Immature natural killer cell (primary cell): ENCODE measurements around the gene NXPH1. TPM values are rescaled to one million over a fixed set of nuclear protein-coding genes. Genes with fewer than 3 reads are reported as not detected.

Source experiments
- DNase-seq, 3 donors: peaks; one replicate each; pipeline ENCODE4 v3.0.0; 2022; ENCODE audit warnings: mixed read lengths in 1 of 3
- H3K27ac Mint-ChIP-seq, 6 donors: one replicate each; pipeline ENCODE4 v1.8.0; 2020; ENCODE audit warnings: mixed read lengths in 6 of 6, mild to moderate bottlenecking in 5 of 6, inconsistent platforms in 4 of 6, moderate library complexity in 3 of 6
- H3K27me3 Mint-ChIP-seq, 3 donors: one replicate each; pipeline ENCODE4 v1.8.0; 2020 to 2021; ENCODE audit warnings: low read depth in 3 of 3, mild to moderate bottlenecking in 3 of 3, mixed read lengths in 3 of 3, moderate library complexity in 3 of 3, inconsistent platforms in 1 of 3
- H3K36me3 Mint-ChIP-seq, 3 donors: one replicate each; pipeline ENCODE4 v1.8.0; 2020; ENCODE audit warnings: mixed read lengths in 3 of 3, inconsistent platforms in 2 of 3, mild to moderate bottlenecking in 2 of 3
- H3K4me1 Mint-ChIP-seq, 2 donors: one replicate each; pipeline ENCODE4 v1.8.0; 2020; ENCODE audit warnings: inconsistent platforms in 2 of 2, mild to moderate bottlenecking in 2 of 2, mixed read lengths in 2 of 2, moderate library complexity in 1 of 2
- H3K4me3 Mint-ChIP-seq, 5 donors: one replicate each; pipeline ENCODE4 v1.8.0; 2020; ENCODE audit warnings: mild to moderate bottlenecking in 5 of 5, mixed read lengths in 5 of 5, inconsistent platforms in 3 of 5, moderate library complexity in 3 of 5
- H3K9me3 Mint-ChIP-seq, 6 donors: one replicate each; pipeline ENCODE4 v1.8.0; 2020; ENCODE audit warnings: mild to moderate bottlenecking in 6 of 6, mixed read lengths in 6 of 6, inconsistent platforms in 4 of 6, moderate library complexity in 3 of 6
- polyA plus RNA-seq, 3 donors: library from polyadenylated mRNA; unstranded; fragments of 300-500 nt; fragmentation: Illumina TruSeq; gene quantifications; one replicate each; pipeline ENCODE4 v1.2.3, GENCODE V29; 2021

NXPH1 gene
- polyA plus RNA-seq, 3 donors from 2014 or later, result not detected

DNA sequence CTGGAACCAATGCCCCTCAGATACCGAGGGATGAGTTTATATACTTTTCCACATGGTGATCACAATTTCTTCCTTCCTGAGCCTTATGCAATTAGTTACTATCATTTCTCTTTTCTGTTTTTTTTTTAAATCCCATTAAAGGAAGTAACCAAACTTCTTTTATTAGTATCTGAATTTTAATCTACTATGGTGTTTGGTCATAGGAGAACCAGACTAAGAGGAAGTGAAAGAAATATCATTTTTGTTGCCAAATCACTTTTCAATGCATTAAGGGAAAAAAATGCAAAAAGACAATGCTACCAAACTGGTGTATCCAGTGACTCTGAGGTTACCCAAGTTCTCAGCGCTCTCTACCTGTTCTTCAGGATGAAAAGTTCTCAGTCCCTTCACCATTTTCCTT, 167.7 kb downstream of the NXPH1 start:
- Mint-ChIP-seq H3K4me3 (no peak overlapping the region), H3K4me1 (no peaks in the 10 kb centered on the region), H3K36me3 (no peaks in the 10 kb centered on the region), H3K27me3 (peaks cover 0 to 1% (median 0%) of the 10 kb centered on the region in 3 donors), H3K27ac (no peak overlapping the region), H3K9me3 (peaks cover under 1 to 8% (median 4%) of the 10 kb centered on the region in 6 donors)
- DNase-seq, result no peak

DNA sequence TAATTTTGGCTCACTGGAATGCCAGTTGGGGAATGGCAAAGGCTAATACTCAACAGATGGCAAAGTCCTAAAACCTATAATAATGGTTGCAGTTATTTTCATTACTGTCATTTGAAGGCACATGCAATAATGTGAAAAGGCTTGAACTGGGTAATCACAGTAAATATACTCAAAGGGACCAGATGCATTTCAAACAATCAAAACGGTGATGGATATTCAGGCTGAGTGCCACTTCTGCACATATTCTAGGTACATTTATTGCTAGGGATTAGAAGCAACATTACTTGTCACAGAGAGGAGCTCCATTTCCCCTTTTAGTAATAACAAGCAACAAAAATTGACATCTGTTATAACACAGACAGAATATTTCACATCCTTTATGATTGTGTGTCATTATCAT, 171.8 kb downstream of the NXPH1 start:
- Mint-ChIP-seq H3K27me3 (peaks cover 0 to 1% (median 0%) of the 10 kb centered on the region in 3 donors), H3K4me3 (no peak overlapping the region), H3K27ac (no peak overlapping the region), H3K4me1 (no peaks in the 10 kb centered on the region), H3K9me3 (peaks cover 0 to 13% (median 5%) of the 10 kb centered on the region in 6 donors), H3K36me3 (no peaks in the 10 kb centered on the region)
- DNase-seq, result no peak

DNA sequence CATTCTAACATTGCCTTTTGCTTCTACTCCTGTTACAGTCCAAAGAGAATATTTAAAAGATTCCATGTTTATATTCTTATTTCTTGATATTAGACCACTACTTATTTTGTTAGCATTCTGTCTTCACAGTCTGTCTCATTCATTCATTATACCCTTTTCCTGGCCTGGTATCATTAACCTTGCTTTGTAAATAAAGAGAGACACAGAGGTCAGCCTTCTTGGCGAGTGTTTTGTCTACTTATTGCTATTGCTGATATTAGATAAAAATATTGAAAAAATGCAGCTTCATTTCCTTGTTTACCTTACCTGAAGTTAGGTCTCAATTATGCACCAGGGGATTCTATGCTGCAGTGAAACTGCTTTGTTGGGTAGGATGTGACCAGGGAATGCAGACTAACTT, 179.2 kb downstream of the NXPH1 start:
- H3K4me1 Mint-ChIP-seq, result no peaks in the 10 kb centered on the region
- peaks cover 0 to 6% (median 2%) of the 10 kb centered on the region in 6 donors for H3K9me3 Mint-ChIP-seq
- H3K27ac Mint-ChIP-seq, result no peak overlapping the region
- DNase-seq, result no peak
- H3K27me3 Mint-ChIP-seq, result peaks cover 0 to 2% (median 1%) of the 10 kb centered on the region in 3 donors
- no peaks in the 10 kb centered on the region for H3K36me3 Mint-ChIP-seq
- no peak overlapping the region for H3K4me3 Mint-ChIP-seq

DNA sequence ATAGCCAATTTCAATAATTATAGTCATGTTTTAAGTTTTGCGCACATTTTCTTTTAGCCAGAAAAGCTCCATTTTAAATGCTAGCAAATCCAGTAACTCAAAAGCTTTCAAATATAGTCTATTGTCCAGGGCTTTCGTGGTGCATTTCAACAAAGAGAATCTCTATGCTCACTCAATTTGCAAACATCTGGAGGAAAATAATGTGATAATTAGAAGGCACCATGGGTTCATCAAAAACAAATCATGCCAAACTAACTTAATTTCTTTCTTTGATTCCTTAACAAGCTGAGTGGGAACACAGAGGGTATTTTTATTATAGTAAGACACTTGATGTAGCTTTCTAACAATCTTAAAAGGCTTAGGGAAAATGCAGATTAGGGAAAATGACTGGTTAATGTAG, 179.8 kb downstream of the NXPH1 start:
- H3K36me3 Mint-ChIP-seq, result no peaks in the 10 kb centered on the region
- no peaks in the 10 kb centered on the region for H3K4me1 Mint-ChIP-seq
- H3K27me3 Mint-ChIP-seq, result peaks cover 0 to 2% (median 1%) of the 10 kb centered on the region in 3 donors
- H3K9me3 Mint-ChIP-seq, result peaks cover 0 to 6% (median under 1%) of the 10 kb centered on the region in 6 donors
- H3K4me3 Mint-ChIP-seq, result no peak overlapping the region
- H3K27ac Mint-ChIP-seq, result no peak overlapping the region
- DNase-seq, result no peak

DNA sequence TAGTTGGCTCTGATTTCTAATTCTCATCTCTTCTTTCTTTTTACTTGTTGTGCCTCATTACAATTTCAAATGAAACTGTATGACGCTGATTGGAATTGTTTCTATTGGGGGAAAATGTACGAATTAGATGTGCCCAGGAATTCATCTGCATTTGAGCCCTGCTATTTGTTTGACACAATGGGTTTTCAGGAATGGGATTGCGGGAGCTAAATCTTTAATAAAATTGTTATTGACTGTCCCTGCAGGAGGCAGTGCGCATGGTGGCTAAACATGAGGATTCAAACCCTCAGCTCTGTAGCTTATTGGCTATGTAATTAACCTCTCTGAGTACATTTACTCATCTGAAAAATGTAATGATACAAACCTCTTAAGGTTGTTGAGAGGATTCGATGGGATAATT, 181.6 kb downstream of the NXPH1 start:
- Mint-ChIP-seq H3K4me1 (no peaks in the 10 kb centered on the region), H3K27ac (no peak overlapping the region), H3K9me3 (peaks cover 0 to 8% (median 0%) of the 10 kb centered on the region in 6 donors), H3K4me3 (no peak overlapping the region), H3K27me3 (peaks cover 0 to 2% (median 0%) of the 10 kb centered on the region in 3 donors), H3K36me3 (no peaks in the 10 kb centered on the region)
- no peak for DNase-seq

DNA sequence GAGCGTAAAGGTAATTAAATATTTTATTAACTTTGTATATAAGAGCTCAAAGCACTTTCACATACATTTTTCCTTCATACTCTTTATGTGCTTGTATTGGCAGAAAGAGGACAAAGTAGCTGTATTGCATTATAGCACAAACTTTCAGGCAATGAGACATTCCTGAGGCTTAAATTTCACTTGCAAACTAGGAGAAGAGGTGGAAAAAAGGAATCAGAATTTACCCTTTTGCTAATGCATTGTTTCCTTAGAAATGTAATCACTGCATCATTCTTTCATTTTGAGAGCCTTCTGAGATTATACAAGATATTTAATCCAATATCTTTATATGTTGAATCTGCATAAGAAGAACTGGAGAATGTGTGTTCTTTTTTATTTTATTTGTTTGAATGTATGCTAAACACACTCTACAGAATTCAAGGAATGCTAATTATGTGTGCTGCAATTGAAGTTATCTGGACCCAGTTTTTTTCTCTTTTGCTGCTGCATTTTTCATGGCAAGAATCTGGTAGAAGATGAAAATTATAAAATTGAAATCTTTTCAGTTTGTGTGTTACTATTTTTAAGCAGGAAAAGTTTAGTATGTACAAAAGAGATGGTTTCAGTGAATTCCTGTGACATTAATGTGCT, 185.1 kb downstream of the NXPH1 start:
- Mint-ChIP-seq H3K4me1 (no peaks in the 10 kb centered on the region), H3K27ac (no peak overlapping the region), H3K36me3 (no peaks in the 10 kb centered on the region), H3K9me3 (peaks cover 0 to 8% (median 4%) of the 10 kb centered on the region in 6 donors), H3K27me3 (peaks cover 0 to 2% (median 0%) of the 10 kb centered on the region in 3 donors), H3K4me3 (no peak overlapping the region)
- DNase-seq, result no peak

DNA sequence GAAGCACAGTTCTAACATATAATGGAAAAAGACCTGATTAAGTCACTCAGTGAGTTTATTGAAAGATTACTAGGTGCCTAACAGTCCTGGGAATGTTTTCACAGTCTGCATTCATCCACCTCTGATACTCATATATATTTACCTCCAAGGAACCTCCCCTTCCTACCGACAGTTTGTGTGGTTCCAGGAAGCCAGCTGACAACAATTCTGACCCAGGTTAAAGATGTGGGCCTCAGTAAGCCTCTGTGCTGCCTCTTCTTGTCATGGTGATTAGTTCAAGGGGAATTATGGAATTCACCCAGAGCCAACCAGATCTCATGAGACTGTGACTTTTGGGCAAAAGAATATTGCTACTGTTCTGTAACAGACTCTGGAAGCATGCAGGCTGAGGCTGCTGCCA, 186.8 kb downstream of the NXPH1 start:
- Mint-ChIP-seq H3K4me1 (no peaks in the 10 kb centered on the region), H3K4me3 (no peak overlapping the region), H3K9me3 (peaks cover 0 to 8% (median 7%) of the 10 kb centered on the region in 6 donors), H3K27ac (no peak overlapping the region), H3K36me3 (no peaks in the 10 kb centered on the region), H3K27me3 (no peaks in the 10 kb centered on the region)
- DNase-seq, result no peak

DNA sequence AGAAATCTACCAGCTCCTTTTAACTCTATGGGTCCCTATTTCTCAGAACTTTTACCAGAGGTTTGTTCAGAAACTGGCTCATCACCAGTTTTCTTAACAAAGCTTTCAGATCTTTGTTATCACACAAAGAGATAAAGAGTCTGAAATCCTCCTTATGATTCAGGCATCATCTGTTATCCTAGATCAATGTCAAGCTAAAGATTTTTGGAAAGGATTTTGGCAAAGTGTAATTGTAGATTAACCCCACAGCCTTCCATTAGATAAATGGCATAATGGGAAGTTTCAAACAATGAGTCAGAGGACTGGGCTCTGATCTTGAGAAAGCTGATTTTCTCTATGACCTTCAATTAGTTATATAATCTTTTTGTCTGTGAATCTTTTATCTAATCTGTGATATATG, 192.2 kb downstream of the NXPH1 start:
- H3K9me3 Mint-ChIP-seq, result peaks cover 0 to 8% (median 5%) of the 10 kb centered on the region in 6 donors
- no peak overlapping the region for H3K27ac Mint-ChIP-seq
- peaks cover 0 to 2% (median 0%) of the 10 kb centered on the region in 3 donors for H3K27me3 Mint-ChIP-seq
- H3K4me3 Mint-ChIP-seq, result no peak overlapping the region
- DNase-seq, result no peak
- H3K4me1 Mint-ChIP-seq, result no peaks in the 10 kb centered on the region
- H3K36me3 Mint-ChIP-seq, result no peaks in the 10 kb centered on the region

DNA sequence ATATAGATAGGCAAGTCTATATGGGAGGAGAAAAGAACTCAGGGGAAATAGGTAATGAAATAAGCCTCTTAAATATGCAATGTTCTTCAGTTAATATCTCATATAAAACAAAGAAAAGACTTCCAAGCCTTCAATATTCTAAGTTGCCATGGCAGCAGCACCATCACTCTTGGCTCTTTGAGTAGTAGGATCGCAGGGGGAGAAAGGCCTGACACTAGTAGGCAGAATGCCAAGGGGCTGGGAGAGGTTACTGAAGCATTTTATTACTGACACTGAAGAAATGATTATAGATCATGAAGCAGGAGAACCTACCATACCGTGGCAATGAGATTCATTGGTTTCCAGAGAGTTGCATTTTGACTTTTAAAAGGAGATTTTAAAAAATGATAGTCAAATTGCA, 193.9 kb downstream of the NXPH1 start:
- peaks cover 0 to 2% (median 0%) of the 10 kb centered on the region in 3 donors for H3K27me3 Mint-ChIP-seq
- no peaks in the 10 kb centered on the region for H3K36me3 Mint-ChIP-seq
- no peak overlapping the region for H3K27ac Mint-ChIP-seq
- no peak overlapping the region for H3K4me3 Mint-ChIP-seq
- no peak for DNase-seq
- no peaks in the 10 kb centered on the region for H3K4me1 Mint-ChIP-seq
- peaks cover 0 to 13% (median 5%) of the 10 kb centered on the region in 6 donors for H3K9me3 Mint-ChIP-seq

DNA sequence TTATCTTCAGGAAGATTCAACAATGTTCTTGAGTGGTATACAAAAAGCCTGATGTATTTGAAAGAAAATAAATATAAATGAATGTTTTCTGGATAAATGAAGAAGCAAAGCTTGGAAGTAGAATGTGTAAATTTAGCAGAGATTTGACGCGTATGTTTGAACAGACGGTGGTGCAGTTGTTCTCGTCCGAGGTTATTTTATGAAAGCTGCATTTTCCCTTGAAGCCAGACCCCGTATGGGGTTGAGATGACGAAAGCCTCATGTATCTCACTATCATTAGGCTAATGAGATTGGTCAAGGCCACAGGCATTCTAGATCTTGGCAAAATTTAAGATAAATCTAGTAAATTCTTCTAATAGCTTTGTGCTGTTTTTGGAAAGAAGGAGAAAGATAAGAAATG, 195.2 kb downstream of the NXPH1 start:
- Mint-ChIP-seq H3K27me3 (peaks cover 0 to 2% (median 0%) of the 10 kb centered on the region in 3 donors), H3K9me3 (peaks cover 0 to 20% (median 5%) of the 10 kb centered on the region in 6 donors), H3K4me3 (no peak overlapping the region), H3K36me3 (no peaks in the 10 kb centered on the region), H3K4me1 (no peaks in the 10 kb centered on the region), H3K27ac (no peak overlapping the region)
- DNase-seq, result no peak

DNA sequence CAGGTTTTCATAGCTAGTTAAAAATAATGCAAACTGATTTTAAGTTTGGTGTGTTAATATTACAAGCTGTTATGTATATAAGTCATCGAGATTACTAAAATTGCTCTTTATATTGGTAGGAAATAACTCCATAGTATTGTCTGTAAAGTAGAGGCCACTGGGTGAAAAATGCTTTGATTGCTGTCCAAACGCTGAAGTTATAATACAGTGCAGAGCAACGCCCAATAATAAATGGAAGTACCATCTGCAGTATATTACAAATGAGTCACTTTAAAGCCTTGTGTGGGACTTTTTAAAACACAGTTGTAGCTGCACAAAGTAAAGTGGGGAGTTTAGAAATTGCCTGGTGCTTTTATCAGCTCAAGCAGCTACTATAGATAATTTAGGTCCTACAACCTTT, 196.1 kb downstream of the NXPH1 start:
- H3K36me3 Mint-ChIP-seq, result no peaks in the 10 kb centered on the region
- peaks cover 2 to 14% (median 5%) of the 10 kb centered on the region in 6 donors for H3K9me3 Mint-ChIP-seq
- no peak overlapping the region for H3K4me3 Mint-ChIP-seq
- H3K27me3 Mint-ChIP-seq, result peaks cover 0 to 2% (median 0%) of the 10 kb centered on the region in 3 donors
- H3K27ac Mint-ChIP-seq, result no peak overlapping the region
- DNase-seq, result no peak
- no peaks in the 10 kb centered on the region for H3K4me1 Mint-ChIP-seq

DNA sequence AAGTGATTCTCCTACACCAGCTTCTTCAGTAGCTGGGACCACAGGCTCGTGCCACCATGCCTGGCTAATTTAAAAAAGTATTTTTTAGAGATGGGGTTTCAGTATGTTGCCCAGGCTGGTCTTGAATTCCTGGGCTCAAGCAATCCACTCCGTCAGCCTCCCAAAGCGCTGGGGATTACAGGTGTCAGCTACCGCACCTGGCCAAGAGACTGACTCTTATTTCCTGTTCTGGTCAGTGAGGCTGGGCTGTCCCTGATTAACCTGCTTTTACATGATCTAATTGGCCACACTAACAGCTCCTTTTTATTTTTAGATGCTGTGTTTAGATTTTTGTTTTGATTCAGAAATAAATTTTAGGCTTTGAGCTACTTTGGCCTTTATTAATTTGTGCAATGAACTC, 203.9 kb downstream of the NXPH1 start:
- no peak overlapping the region for H3K4me3 Mint-ChIP-seq
- no peaks in the 10 kb centered on the region for H3K36me3 Mint-ChIP-seq
- H3K27ac Mint-ChIP-seq, result no peak overlapping the region
- H3K27me3 Mint-ChIP-seq, result peaks cover 0 to 2% (median 0%) of the 10 kb centered on the region in 3 donors
- peaks cover 2 to 29% (median 8%) of the 10 kb centered on the region in 6 donors for H3K9me3 Mint-ChIP-seq
- DNase-seq, result no peak
- H3K4me1 Mint-ChIP-seq, result no peaks in the 10 kb centered on the region

DNA sequence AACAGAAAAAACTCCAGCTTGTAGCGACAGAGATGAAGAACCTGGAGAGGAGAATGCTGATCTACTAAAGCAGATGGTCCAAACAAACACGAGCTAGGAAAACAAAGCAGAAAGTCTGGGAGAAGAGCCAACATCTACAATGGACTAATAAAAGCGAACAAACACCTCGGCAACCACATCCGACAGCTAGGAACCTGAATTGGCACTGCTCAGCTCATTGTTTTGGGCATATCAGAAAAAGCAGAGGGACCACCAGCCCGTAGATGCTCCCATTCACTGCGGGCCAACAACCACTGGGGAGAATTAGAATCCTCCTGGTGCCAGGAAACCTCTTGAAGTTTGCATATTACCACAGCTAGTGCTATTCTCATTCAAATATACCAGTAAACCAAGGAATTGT, 204.7 kb downstream of the NXPH1 start:
- Mint-ChIP-seq H3K4me3 (no peak overlapping the region), H3K27ac (no peak overlapping the region), H3K4me1 (no peaks in the 10 kb centered on the region), H3K36me3 (no peaks in the 10 kb centered on the region), H3K9me3 (peaks cover 2 to 22% (median 6%) of the 10 kb centered on the region in 6 donors), H3K27me3 (peaks cover 0 to 2% (median 0%) of the 10 kb centered on the region in 3 donors)
- DNase-seq, result no peak

DNA sequence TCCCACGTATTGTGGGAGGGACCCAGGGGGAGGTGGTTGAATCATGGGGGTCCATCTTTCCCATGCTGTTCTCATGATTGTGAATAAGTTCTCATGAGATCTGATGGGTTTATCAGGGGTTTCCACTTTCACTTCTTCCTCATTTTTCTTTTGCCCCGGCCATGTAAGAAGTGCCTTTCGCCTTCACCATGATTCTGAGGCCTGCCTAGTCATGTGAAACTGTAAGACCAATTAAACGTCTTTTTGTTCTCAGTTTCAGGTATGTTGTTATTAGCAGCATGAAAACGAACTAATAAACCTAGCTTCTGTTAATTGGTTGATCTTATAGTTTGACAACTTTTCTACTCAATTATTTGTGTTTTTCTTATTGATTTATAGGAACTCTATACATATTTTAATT, 206.3 kb downstream of the NXPH1 start:
- Mint-ChIP-seq H3K27ac (no peak overlapping the region), H3K4me1 (no peaks in the 10 kb centered on the region)

DNA sequence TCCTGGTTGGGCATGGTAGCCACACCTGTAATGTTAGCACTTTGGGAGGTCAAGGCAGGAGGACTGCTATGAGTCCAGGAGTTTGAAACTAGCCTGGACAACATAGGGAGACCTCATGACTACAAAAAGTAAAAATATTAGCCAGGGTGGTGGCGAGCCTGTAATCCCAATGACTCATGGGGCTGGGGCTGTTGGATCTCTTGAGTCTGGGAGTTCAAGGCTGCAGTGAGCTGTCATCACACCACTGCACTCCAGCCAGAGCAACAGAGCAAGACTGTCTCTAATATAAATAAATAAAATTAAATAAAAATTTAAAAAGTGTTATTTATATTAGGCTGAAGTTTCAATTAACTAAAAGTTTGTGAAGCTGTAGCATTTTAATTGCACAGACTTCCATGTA, 207.3 kb downstream of the NXPH1 start:
- no peaks in the 10 kb centered on the region for H3K36me3 Mint-ChIP-seq
- H3K4me3 Mint-ChIP-seq, result no peak overlapping the region
- no peak overlapping the region for H3K27ac Mint-ChIP-seq
- no peak for DNase-seq
- H3K4me1 Mint-ChIP-seq, result no peaks in the 10 kb centered on the region
- H3K9me3 Mint-ChIP-seq, result peaks cover 0 to 12% (median 4%) of the 10 kb centered on the region in 6 donors
- H3K27me3 Mint-ChIP-seq, result peaks cover 0 to 2% (median 0%) of the 10 kb centered on the region in 3 donors

More for the DNA sequence above, 206.3 kb downstream of the NXPH1 start:
- Mint-ChIP-seq H3K36me3 (no peaks in the 10 kb centered on the region), H3K9me3 (peaks cover 0 to 21% (median 5%) of the 10 kb centered on the region in 6 donors), H3K4me3 (no peak overlapping the region), H3K27me3 (peaks cover 0 to 2% (median 0%) of the 10 kb centered on the region in 3 donors)
- DNase-seq, result no peak
